ENCODE data around the gene ENTPD1.

ENTPD1 gene

GRCh38 chr10:95756041-95756761 lies at the start of gene ENTPD1:
TSS of gene ENTPD1 (plus strand) at chr10:95756163. CDS start at chr10:95756240, 77 bp downstream.
- H3K4me3 ChIP-seq (ENCODE audit: low read depth in 1 of 2, low read length in 2 of 2) = no peak within 1 kb of the TSS
- DNase-seq = no peak
- ATAC-seq (ENCODE audit: insufficient read depth, low read depth) = no peak

GRCh38 chr10:95706573-95706972 lies 49.4 kb upstream of the ENTPD1 start:
- no peak for TF ChIP-seq CTCF (IDR thresholded peaks at IDR 0.05; ENCODE audit: borderline replicate concordance, extremely low read depth, low read length, poor library complexity, severe bottlenecking)
- no peak for TF ChIP-seq EZH2 (IDR thresholded peaks at IDR 0.05; ENCODE audit: borderline replicate concordance, low read depth, low read length, severe bottlenecking)
- Histone ChIP-seq H3K27me3 (ENCODE audit: insufficient read depth, low read length, poor library complexity) (no peaks in the 10 kb centered on the region), H3K27ac (ENCODE audit: low read length) (no peak overlapping the region), H3K9me3 (ENCODE audit: insufficient read depth, low read length, severe bottlenecking) (peaks cover 3% of the 10 kb centered on the region), H3K9ac (ENCODE audit: low read depth, low read length) (no peak overlapping the region), H4K20me1 (ENCODE audit: insufficient read depth, low read length) (no peaks in the 10 kb centered on the region), H2AFZ (ENCODE audit: low read depth, low read length) (no peak overlapping the region), H3K36me3 (ENCODE audit: insufficient read depth, low read length) (no peaks in the 10 kb centered on the region), H3K4me1 (ENCODE audit: insufficient read depth, low read length) (no peaks in the 10 kb centered on the region), H3K4me2 (ENCODE audit: insufficient read depth, low read length) (no peak overlapping the region), H3K4me3 (ENCODE audit: low read depth in 1 of 2, low read length in 2 of 2) (no peak overlapping the region), H3K79me2 (ENCODE audit: insufficient read depth, low read length) (no peaks in the 10 kb centered on the region)
- ATAC-seq (ENCODE audit: insufficient read depth, low read depth) (no peak), DNase-seq (no peak)

More at GRCh38 chr10:95756041-95756761, at the start of gene ENTPD1:
- Histone ChIP-seq H4K20me1 (ENCODE audit: insufficient read depth, low read length) (no peaks in the 10 kb centered on the region), H3K27ac (ENCODE audit: low read length) (no peak within 1 kb of the TSS), H3K27me3 (ENCODE audit: insufficient read depth, low read length, poor library complexity) (peaks cover 9% of the 10 kb centered on the region), H3K79me2 (ENCODE audit: insufficient read depth, low read length) (no peaks in the 10 kb centered on the region), H3K9me3 (ENCODE audit: insufficient read depth, low read length, severe bottlenecking) (no peaks in the 10 kb centered on the region), H2AFZ (ENCODE audit: low read depth, low read length) (no peak within 1 kb of the TSS), H3K4me2 (ENCODE audit: insufficient read depth, low read length) (no peak within 1 kb of the TSS), H3K36me3 (ENCODE audit: insufficient read depth, low read length) (no peaks in the 10 kb centered on the region), H3K9ac (ENCODE audit: low read depth, low read length) (no peak within 1 kb of the TSS), H3K4me1 (ENCODE audit: insufficient read depth, low read length) (no peaks in the 10 kb centered on the region)
- TF ChIP-seq CTCF (IDR thresholded peaks at IDR 0.05; ENCODE audit: borderline replicate concordance, extremely low read depth, low read length, poor library complexity, severe bottlenecking) = no peak
- TF ChIP-seq EZH2 (IDR thresholded peaks at IDR 0.05; ENCODE audit: borderline replicate concordance, low read depth, low read length, severe bottlenecking) = no peak

GRCh38 chr10:95706990-95707389 lies 49.0 kb upstream of the ENTPD1 start:
- DNase-seq = no peak
- no peaks in the 10 kb centered on the region for H3K79me2 ChIP-seq (ENCODE audit: insufficient read depth, low read length)
- no peak overlapping the region for H3K27ac ChIP-seq (ENCODE audit: low read length)
- peaks cover 3% of the 10 kb centered on the region for H3K9me3 ChIP-seq (ENCODE audit: insufficient read depth, low read length, severe bottlenecking)
- TF ChIP-seq CTCF (IDR thresholded peaks at IDR 0.05; ENCODE audit: borderline replicate concordance, extremely low read depth, low read length, poor library complexity, severe bottlenecking) = no peak
- no peak overlapping the region for H3K4me2 ChIP-seq (ENCODE audit: insufficient read depth, low read length)
- no peaks in the 10 kb centered on the region for H4K20me1 ChIP-seq (ENCODE audit: insufficient read depth, low read length)
- H2AFZ ChIP-seq (ENCODE audit: low read depth, low read length) = no peak overlapping the region
- no peaks in the 10 kb centered on the region for H3K27me3 ChIP-seq (ENCODE audit: insufficient read depth, low read length, poor library complexity)
- ATAC-seq (ENCODE audit: insufficient read depth, low read depth) = no peak
- no peaks in the 10 kb centered on the region for H3K36me3 ChIP-seq (ENCODE audit: insufficient read depth, low read length)
- no peaks in the 10 kb centered on the region for H3K4me1 ChIP-seq (ENCODE audit: insufficient read depth, low read length)
- no peak overlapping the region for H3K9ac ChIP-seq (ENCODE audit: low read depth, low read length)
- no peak overlapping the region for H3K4me3 ChIP-seq (ENCODE audit: low read depth in 1 of 2, low read length in 2 of 2)
